Right atrium auricular region (tissue), 2 donors: ENCODE data around the gene HPS5. TPM values are rescaled to one million over a fixed set of nuclear protein-coding genes. Genes with fewer than 3 reads are reported as not detected.

Source experiments
- DNase-seq: peaks from one replicate; pipeline ENCODE4 v3.0.0-alpha.2; 2019; ENCODE audit warnings: low spot score
- H3K27ac ChIP-seq, 2 donors: fragments of 200-600 bp; sonication (generic); 1 replicate in 1 of 2; 2 replicates in 1 of 2; pipeline ENCODE4 v1.5.1; 2016 to 2019
- H3K27me3 ChIP-seq, 2 donors: fragments of 200-600 bp; sonication (generic); one replicate each; pipeline versions ENCODE4 v1.5.1 to v1.6.0; 2017 to 2019
- H3K36me3 ChIP-seq: fragments of 200-600 bp; sonication (generic); one replicate; pipeline ENCODE4 v1.5.1; 2016
- H3K4me1 ChIP-seq, 2 donors: fragments of 200-600 bp; sonication (generic); one replicate each; pipeline versions ENCODE4 v1.5.1 to v1.6.0; 2017 to 2019
- H3K4me3 ChIP-seq, 2 donors: fragments of 200-600 bp; sonication (generic); 1 replicate in 1 of 2; 2 replicates in 1 of 2; pipeline ENCODE4 v1.5.1; 2017 to 2019; ENCODE audit warnings: mild to moderate bottlenecking in 1 of 2, moderate library complexity in 1 of 2
- H3K9me3 ChIP-seq, 2 donors: fragments of 200-600 bp; sonication (generic); one replicate each; pipeline ENCODE4 v1.5.1; 2019
- total RNA-seq, 2 donors: library from RNA; depleted of rRNA; stranded (reverse); fragments of >200 nt; gene quantifications; one replicate each; pipeline ENCODE4 v1.1.0, GENCODE V29; 2016
- TF ChIP-seq, protein P1 (sequence below), 2 donors: fragments of 200-600 bp; sonication (generic); IDR thresholded peaks; one replicate each; pipeline ENCODE4 v1.5.1; 2019; ENCODE audit warnings: antibody characterized with exemption in 2 of 2

The HPS5 gene
- total RNA-seq, 2 donors from 2014 or later: 10.5 to 12.8 TPM

DNA sequence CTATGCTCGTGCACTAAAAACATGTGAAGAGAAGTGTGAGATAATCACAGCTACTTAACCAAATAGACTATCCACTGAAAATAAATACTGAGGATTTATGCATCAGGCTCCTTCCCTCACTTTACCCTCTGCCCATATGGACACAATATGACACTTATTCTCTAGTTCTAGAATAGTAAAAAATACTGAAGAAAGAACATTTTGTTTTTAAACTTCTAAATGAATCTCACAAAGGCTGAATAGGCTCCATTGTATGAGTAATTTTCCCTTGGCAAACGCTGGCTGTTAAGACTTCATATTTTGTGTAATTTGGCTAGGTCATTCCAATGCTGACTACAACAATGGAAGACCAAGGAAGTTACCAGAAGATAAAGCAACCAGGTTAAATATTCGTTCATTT, 9.9 kb downstream of the HPS5 start:
- Histone ChIP-seq H3K27ac (peak overlapping the region; percentile 39 to 71), H3K36me3 (peaks cover 38% of the 10 kb centered on the region), H3K4me3 (no peak overlapping the region), H3K9me3 (no peaks in the 10 kb centered on the region), H3K4me1 (peaks cover 0 to 25% of the 10 kb centered on the region in 2 donors), H3K27me3 (no peaks in the 10 kb centered on the region)
- no peak for DNase-seq
- TF ChIP-seq, protein P1, sequence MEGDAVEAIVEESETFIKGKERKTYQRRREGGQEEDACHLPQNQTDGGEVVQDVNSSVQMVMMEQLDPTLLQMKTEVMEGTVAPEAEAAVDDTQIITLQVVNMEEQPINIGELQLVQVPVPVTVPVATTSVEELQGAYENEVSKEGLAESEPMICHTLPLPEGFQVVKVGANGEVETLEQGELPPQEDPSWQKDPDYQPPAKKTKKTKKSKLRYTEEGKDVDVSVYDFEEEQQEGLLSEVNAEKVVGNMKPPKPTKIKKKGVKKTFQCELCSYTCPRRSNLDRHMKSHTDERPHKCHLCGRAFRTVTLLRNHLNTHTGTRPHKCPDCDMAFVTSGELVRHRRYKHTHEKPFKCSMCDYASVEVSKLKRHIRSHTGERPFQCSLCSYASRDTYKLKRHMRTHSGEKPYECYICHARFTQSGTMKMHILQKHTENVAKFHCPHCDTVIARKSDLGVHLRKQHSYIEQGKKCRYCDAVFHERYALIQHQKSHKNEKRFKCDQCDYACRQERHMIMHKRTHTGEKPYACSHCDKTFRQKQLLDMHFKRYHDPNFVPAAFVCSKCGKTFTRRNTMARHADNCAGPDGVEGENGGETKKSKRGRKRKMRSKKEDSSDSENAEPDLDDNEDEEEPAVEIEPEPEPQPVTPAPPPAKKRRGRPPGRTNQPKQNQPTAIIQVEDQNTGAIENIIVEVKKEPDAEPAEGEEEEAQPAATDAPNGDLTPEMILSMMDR (IDR thresholded peaks at IDR 0.05): no peak

DNA sequence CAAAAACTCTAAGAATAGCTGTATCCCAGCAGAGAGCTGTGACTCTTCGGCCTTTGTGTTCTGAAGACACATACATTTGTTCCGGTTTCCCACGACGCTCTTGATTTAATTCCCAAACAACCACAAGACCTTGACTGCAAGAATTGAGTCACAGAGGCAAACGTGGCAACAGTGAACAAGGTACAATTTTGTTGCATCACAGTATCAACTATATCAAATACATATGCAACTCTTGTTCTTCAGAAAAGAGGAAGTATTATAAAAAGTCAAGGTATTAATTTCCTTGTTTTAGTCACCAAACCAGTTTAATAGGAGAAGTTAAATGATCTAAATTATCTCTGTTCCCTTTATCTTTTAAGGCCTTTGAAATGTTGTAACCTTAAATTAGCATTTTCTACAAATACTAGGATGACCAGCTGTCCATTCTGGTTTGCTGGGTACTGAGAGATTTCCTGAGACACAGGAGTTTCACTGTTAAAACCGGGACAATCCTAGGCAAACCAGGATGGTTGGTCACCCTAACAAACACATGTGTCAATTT, 11.1 kb downstream of the HPS5 start:
- no peaks in the 10 kb centered on the region for H3K9me3 ChIP-seq

DNA sequence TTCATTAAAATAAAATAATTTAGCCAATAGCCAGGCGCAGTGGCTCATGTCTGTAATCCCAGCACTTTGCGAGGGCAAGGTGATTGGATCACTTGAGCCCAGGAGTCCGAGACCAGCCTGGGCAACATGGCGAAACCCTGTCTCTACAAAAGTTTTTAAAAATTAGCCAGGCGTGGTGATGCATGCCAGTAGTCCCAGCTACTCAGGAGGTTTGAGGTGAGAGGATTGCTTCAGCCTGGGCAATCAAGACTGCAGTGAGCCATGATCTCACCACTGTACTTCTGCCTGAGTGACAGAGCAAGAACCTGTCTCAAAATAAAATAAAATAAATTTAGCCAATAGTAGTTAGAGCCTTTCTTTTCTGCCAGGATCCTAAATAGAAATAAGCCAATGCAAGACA, 12.2 kb downstream of the HPS5 start:
- Histone ChIP-seq H3K4me3 (no peak overlapping the region), H3K36me3 (peaks cover 52% of the 10 kb centered on the region), H3K27me3 (no peaks in the 10 kb centered on the region), H3K4me1 (peaks cover 0 to 18% of the 10 kb centered on the region in 2 donors), H3K9me3 (no peaks in the 10 kb centered on the region), H3K27ac (no peak overlapping the region)
- DNase-seq: no peak
- TF ChIP-seq, protein P1 (IDR thresholded peaks at IDR 0.05): no peak

More for the DNA sequence above, 11.1 kb downstream of the HPS5 start:
- Histone ChIP-seq H3K27me3 (no peaks in the 10 kb centered on the region), H3K4me1 (peaks cover 0 to 25% of the 10 kb centered on the region in 2 donors), H3K27ac (no peak overlapping the region), H3K4me3 (no peak overlapping the region), H3K36me3 (peaks cover 44% of the 10 kb centered on the region)
- DNase-seq: no peak
- TF ChIP-seq, protein P1 (IDR thresholded peaks at IDR 0.05): no peak

DNA sequence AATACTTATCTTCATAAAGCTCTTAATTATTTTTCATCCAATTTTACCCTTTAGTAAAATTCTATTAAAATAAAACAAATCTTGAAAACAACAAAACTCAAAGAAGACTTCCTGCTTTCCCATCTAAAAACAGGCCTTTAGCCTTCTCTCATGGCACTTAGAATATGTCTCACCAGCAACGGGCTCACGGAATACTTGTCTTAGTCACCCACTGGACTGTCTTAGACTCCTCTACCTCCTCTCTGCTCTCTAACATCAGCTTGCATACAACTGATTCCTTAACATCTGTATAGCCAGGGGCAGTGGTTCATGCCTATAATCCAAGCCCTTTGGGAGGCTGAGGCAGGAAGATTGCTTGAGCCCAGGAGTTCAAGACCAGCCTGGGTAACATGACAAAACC, 13.7 kb downstream of the HPS5 start:
- peaks cover 62% of the 10 kb centered on the region for H3K36me3 ChIP-seq
- H3K27ac ChIP-seq: no peak overlapping the region
- no peaks in the 10 kb centered on the region for H3K9me3 ChIP-seq
- no peaks in the 10 kb centered on the region for H3K27me3 ChIP-seq
- TF ChIP-seq, protein P1 (IDR thresholded peaks at IDR 0.05): no peak
- peaks cover 0 to 10% of the 10 kb centered on the region in 2 donors for H3K4me1 ChIP-seq
- DNase-seq: no peak
- no peak overlapping the region for H3K4me3 ChIP-seq

DNA sequence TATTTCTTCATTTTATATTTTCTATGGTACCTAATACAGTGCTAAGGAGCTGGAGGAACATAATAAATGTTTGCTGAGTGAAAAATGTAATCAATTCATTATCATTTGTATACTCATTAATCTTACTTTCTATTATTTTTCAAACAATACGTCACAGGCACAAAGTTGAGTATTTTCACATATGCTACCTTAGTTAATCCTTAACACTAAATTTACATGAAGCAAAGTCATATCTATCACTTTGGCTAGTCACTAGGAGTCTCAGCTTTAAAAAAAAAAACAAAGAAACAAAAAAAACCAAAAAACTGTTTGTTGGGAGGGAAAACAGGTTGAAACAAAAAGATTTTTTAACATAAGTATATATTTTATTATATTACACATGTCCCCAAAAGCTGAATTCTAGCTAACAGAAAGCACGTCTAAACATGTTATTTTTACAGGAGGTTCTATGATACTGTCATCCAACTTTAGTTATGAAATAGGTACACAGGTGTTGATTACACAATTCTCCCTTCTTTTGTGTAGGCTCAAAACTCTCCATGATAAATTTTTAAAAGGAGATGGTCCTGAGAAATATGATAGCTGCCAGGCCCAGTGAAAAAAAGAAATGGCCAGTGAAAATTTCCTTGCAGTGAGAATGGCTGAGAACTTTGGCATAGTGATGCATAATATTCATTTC, 14.3 kb downstream of the HPS5 start:
- Histone ChIP-seq H3K9me3 (no peaks in the 10 kb centered on the region), H3K27ac (no peak overlapping the region), H3K4me3 (no peak overlapping the region), H3K4me1 (peaks cover 0 to 4% of the 10 kb centered on the region in 2 donors), H3K36me3 (peaks cover 66% of the 10 kb centered on the region), H3K27me3 (no peaks in the 10 kb centered on the region)
- DNase-seq: no peak
- TF ChIP-seq, protein P1 (IDR thresholded peaks at IDR 0.05): no peak
